Caco-2 (cell line): ENCODE measurements around the gene ANTXR2. TPM values are rescaled to one million over a fixed set of nuclear protein-coding genes. Genes with fewer than 3 reads are reported as not detected.

Experiments
- BruUV-seq: library from RNA; stranded (reverse); fragments of 400-500 nt; replicated peaks from 2 replicates; lab custom pipeline; 2021; lab: Mats Ljungman, UMichigan
- CTCF ChIA-PET: fragments of 300-600 bp; sonication (Branson Sonifier 250); formaldehyde crosslinking; loops from one replicate; lab custom pipeline; 2022; ENCODE audit warnings: antibody characterized with exemption; lab: Charles Lee
- POLR2A ChIA-PET: fragments of 300-600 bp; sonication (Branson Sonifier 250); formaldehyde crosslinking; loops from one replicate; lab custom pipeline; 2022; ENCODE audit warnings: antibody characterized with exemption; lab: Charles Lee
- DNase-seq, 2 experiments: peaks; one replicate each; pipeline versions ENCODE4 v3.0.0 to v3.0.0-alpha.2; 2020 to 2022
- H3K27me3 ChIP-seq: replicated peaks from 2 replicates; pipeline ENCODE4 v1.6.0; 2011; ENCODE audit warnings: low read length; ENCODE audit not compliant: control insufficient read depth, insufficient read depth
- H3K36me3 ChIP-seq: 2 replicates; pipeline ENCODE4 v1.5.1; 2011; ENCODE audit warnings: low read length; ENCODE audit not compliant: control insufficient read depth, insufficient read depth
- H3K4me1 ChIP-seq: fragments of 250-450 bp; sonication (Bioruptor Pico); 2 replicates; pipeline ENCODE4 v1.5.1; 2020; ENCODE audit warnings: mild to moderate bottlenecking
- H3K4me3 ChIP-seq: 2 replicates; pipeline ENCODE4 v1.5.1; 2011; ENCODE audit warnings: low read depth, mild to moderate bottlenecking, control low read depth, low read length
- H3K9me3 ChIP-seq: fragments of 250-450 bp; sonication (Bioruptor Pico); 2 replicates; pipeline ENCODE4 v1.5.1; 2020; ENCODE audit warnings: mild to moderate bottlenecking, moderate library complexity
- H3K27ac Mint-ChIP-seq: one replicate; pipeline ENCODE4 v1.8.0; 2022; ENCODE audit warnings: mixed read lengths; ENCODE audit not compliant: unreplicated experiment
- H3K27me3 Mint-ChIP-seq: one replicate; pipeline ENCODE4 v1.8.0; 2022; ENCODE audit warnings: mixed read lengths; ENCODE audit not compliant: insufficient read depth, unreplicated experiment
- H3K36me3 Mint-ChIP-seq: one replicate; pipeline ENCODE4 v1.8.0; 2022; ENCODE audit warnings: mild to moderate bottlenecking, mixed read lengths; ENCODE audit not compliant: insufficient read depth, unreplicated experiment
- H3K4me1 Mint-ChIP-seq: one replicate; pipeline ENCODE4 v1.8.0; 2022; ENCODE audit warnings: low read depth, mixed read lengths; ENCODE audit not compliant: unreplicated experiment
- H3K4me3 Mint-ChIP-seq: one replicate; pipeline ENCODE4 v1.8.0; 2022; ENCODE audit warnings: mild to moderate bottlenecking, moderate library complexity, mixed read lengths; ENCODE audit not compliant: unreplicated experiment
- H3K9me3 Mint-ChIP-seq: one replicate; pipeline ENCODE4 v1.8.0; 2022; ENCODE audit warnings: mixed read lengths; ENCODE audit not compliant: unreplicated experiment
- intact Hi-C: fragments of 100-400 bp; cut with micrococcal nuclease; formaldehyde crosslinking; loops from one replicate; pipeline ENCODE4 v1.10.0; 2022; ENCODE audit not compliant: unreplicated experiment
- total RNA-seq: library from RNA; stranded (reverse); gene quantifications from 2 replicates; pipeline ENCODE4 v1.2.3, GENCODE V29; 2022
- TF ChIP-seq, protein P1 (sequence below), 2 experiments: fragments of 200-600 bp in 1 of 2; IDR thresholded peaks; 1 replicate in 1 of 2; 2 replicates in 1 of 2; pipeline versions ENCODE4 v1.5.1 to v1.8.0; 2011 to 2022; ENCODE audit warnings: antibody characterized with exemption in 1 of 2, control low read depth in 1 of 2, inconsistent platforms in 1 of 2, low read depth in 1 of 2, low read length in 1 of 2, mild to moderate bottlenecking in 1 of 2, moderate library complexity in 1 of 2; ENCODE audit not compliant: insufficient read depth in 1 of 2, severe bottlenecking in 1 of 2, unreplicated experiment in 1 of 2

The ANTXR2 gene
- total RNA-seq, 1 experiment from 2014 or later, result 1.4 TPM

- no peaks in the 10 kb centered on the region for H3K27me3 ChIP-seq
- peaks cover 3% of the 10 kb centered on the region for H3K9me3 Mint-ChIP-seq
- H3K36me3 Mint-ChIP-seq, result no peaks in the 10 kb centered on the region
- no peaks in the 10 kb centered on the region for H3K4me1 Mint-ChIP-seq
- H3K9me3 ChIP-seq, result no peaks in the 10 kb centered on the region
- CTCF ChIA-PET, result no interaction called here
- H3K4me3 ChIP-seq, result no peak overlapping the region
- TF ChIP-seq, protein P1, sequence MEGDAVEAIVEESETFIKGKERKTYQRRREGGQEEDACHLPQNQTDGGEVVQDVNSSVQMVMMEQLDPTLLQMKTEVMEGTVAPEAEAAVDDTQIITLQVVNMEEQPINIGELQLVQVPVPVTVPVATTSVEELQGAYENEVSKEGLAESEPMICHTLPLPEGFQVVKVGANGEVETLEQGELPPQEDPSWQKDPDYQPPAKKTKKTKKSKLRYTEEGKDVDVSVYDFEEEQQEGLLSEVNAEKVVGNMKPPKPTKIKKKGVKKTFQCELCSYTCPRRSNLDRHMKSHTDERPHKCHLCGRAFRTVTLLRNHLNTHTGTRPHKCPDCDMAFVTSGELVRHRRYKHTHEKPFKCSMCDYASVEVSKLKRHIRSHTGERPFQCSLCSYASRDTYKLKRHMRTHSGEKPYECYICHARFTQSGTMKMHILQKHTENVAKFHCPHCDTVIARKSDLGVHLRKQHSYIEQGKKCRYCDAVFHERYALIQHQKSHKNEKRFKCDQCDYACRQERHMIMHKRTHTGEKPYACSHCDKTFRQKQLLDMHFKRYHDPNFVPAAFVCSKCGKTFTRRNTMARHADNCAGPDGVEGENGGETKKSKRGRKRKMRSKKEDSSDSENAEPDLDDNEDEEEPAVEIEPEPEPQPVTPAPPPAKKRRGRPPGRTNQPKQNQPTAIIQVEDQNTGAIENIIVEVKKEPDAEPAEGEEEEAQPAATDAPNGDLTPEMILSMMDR (IDR thresholded peaks at IDR 0.05; ENCODE audit: insufficient read depth in 1 of 2, low read depth in 1 of 2, low read length in 1 of 2, severe bottlenecking in 1 of 2, unreplicated experiment in 1 of 2), result no peak
- no peaks in the 10 kb centered on the region for H3K4me1 ChIP-seq
- H3K4me3 Mint-ChIP-seq, result no peak overlapping the region
- intact Hi-C loops, result no loop called here
- no peak overlapping the region for H3K27ac Mint-ChIP-seq
- DNase-seq, result no peak
- POLR2A ChIA-PET, result no interaction called here
- H3K36me3 ChIP-seq, result no peaks in the 10 kb centered on the region
- peaks cover 4% of the 10 kb centered on the region for H3K27me3 Mint-ChIP-seq
- no TSS peak for BruUV-seq
These were observed 28.2 kb upstream of the ANTXR2 start for GRCh38 chr4:80101071-80101791.

DNA sequence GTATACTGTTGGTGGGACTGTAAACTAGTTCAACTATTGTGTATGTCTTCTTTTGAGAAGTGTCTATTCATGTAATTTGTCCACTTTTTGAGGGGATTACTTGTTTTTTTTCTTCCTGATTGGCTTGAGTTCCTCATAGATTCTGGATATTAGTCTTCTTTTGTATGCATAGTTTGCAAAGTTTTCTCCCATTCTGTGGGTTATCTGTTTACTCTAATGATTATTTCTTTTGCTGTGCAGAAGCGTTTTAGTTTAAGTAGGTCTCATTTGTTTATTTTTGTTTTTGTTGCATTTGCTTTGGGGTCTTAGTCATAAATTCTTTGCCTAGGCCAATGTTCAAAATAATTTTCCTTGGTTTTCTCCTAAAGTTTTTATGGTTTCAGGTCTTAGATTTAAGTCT is 26.6 kb upstream of the ANTXR2 start:
- no peak overlapping the region for H3K4me3 ChIP-seq
- Mint-ChIP-seq H3K4me3 (no peak overlapping the region), H3K27ac (no peak overlapping the region), H3K4me1 (no peaks in the 10 kb centered on the region), H3K27me3 (peaks cover 4% of the 10 kb centered on the region), H3K36me3 (no peaks in the 10 kb centered on the region), H3K9me3 (no peaks in the 10 kb centered on the region)
- no peak for DNase-seq
- H3K27me3 ChIP-seq, result no peaks in the 10 kb centered on the region
- ChIA-PET POLR2A (no interaction called here), CTCF (no interaction called here)
- no peaks in the 10 kb centered on the region for H3K36me3 ChIP-seq
- intact Hi-C loops, result no loop called here
- H3K9me3 ChIP-seq, result no peaks in the 10 kb centered on the region
- no TSS peak for BruUV-seq
- H3K4me1 ChIP-seq, result no peaks in the 10 kb centered on the region
- TF ChIP-seq, protein P1 (IDR thresholded peaks at IDR 0.05; ENCODE audit: insufficient read depth in 1 of 2, low read depth in 1 of 2, low read length in 1 of 2, severe bottlenecking in 1 of 2, unreplicated experiment in 1 of 2), result no peak

GRCh38 chr4:80098635-80099034 is 25.6 kb upstream of the ANTXR2 start:
- Mint-ChIP-seq H3K27ac (no peak overlapping the region), H3K27me3 (peaks cover 4% of the 10 kb centered on the region), H3K36me3 (no peaks in the 10 kb centered on the region), H3K9me3 (no peaks in the 10 kb centered on the region), H3K4me1 (no peaks in the 10 kb centered on the region), H3K4me3 (no peak overlapping the region)
- H3K4me1 ChIP-seq, result no peaks in the 10 kb centered on the region
- no TSS peak for BruUV-seq
- TF ChIP-seq, protein P1 (IDR thresholded peaks at IDR 0.05; ENCODE audit: insufficient read depth in 1 of 2, low read depth in 1 of 2, low read length in 1 of 2, severe bottlenecking in 1 of 2, unreplicated experiment in 1 of 2), result no peak
- POLR2A ChIA-PET, result no interaction called here
- intact Hi-C loops, result no loop called here
- no peaks in the 10 kb centered on the region for H3K36me3 ChIP-seq
- no peak for DNase-seq
- no peak overlapping the region for H3K4me3 ChIP-seq
- H3K9me3 ChIP-seq, result no peaks in the 10 kb centered on the region
- CTCF ChIA-PET, result no interaction called here
- H3K27me3 ChIP-seq, result no peaks in the 10 kb centered on the region
